K562 (cell line): ENCODE measurements around the gene ZNF473. TPM values are rescaled to one million over a fixed set of nuclear protein-coding genes. Genes with fewer than 3 reads are reported as not detected.

Experiments
- BMI1 ChIP-seq: fragments of 150-350 bp; IDR thresholded peaks from 2 replicates; pipeline ENCODE4 v1.6.1; 2014; ENCODE audit warnings: low read length
- CREM ChIP-seq: IDR thresholded peaks from 2 replicates; pipeline ENCODE4 v1.6.1; 2014; ENCODE audit warnings: antibody characterized with exemption, low read depth
- CUX1 ChIP-seq: fragments of 200-800 bp; sonication (Bioruptor generic); IDR thresholded peaks from 2 replicates; pipeline ENCODE4 v1.6.1; 2016; ENCODE audit warnings: missing genetic modification characterization, missing compliant biosample characterization
- FOXA3 ChIP-seq, 2 experiments: fragments of 450-650 bp in 1 of 2; sonication (generic) in 1 of 2; formaldehyde crosslinking; IDR thresholded peaks in 1 of 2; conservative IDR thresholded peaks in 1 of 2; 2 replicates each; pipeline versions ENCODE4 v1.4.0 to v1.8.0; 2020 to 2022; ENCODE audit warnings: mild to moderate bottlenecking in 2 of 2, missing genetic modification reagents in 1 of 2
- HDAC8 ChIP-seq: fragments of 450-650 bp; IDR thresholded peaks from 2 replicates; pipeline ENCODE4 v1.6.1; 2016; ENCODE audit warnings: mild to moderate bottlenecking, missing genetic modification characterization, moderate library complexity, missing compliant biosample characterization
- HDGF ChIP-seq: fragments of 450-650 bp; IDR thresholded peaks from 2 replicates; pipeline ENCODE4 v1.6.1; 2016
- ILF3 ChIP-seq: fragments of 450-650 bp; IDR thresholded peaks from 2 replicates; pipeline ENCODE4 v1.6.1; 2018; ENCODE audit warnings: antibody characterized with exemption, mild to moderate bottlenecking, moderate library complexity, borderline replicate concordance
- KDM1A ChIP-seq, 2 experiments: fragments of 450-650 bp; IDR thresholded peaks; 2 replicates each; pipeline ENCODE4 v1.6.1; 2016; ENCODE audit warnings: mild to moderate bottlenecking in 2 of 2
- MEF2A ChIP-seq: IDR thresholded peaks from 2 replicates; pipeline ENCODE4 v1.6.1; 2011; ENCODE audit warnings: low read depth, mild to moderate bottlenecking, low read length, moderate library complexity; ENCODE audit not compliant: control insufficient read depth
- PREB ChIP-seq: sonication (generic); formaldehyde crosslinking; IDR thresholded peaks from 2 replicates; pipeline ENCODE4 v1.8.1; 2023; ENCODE audit warnings: mild to moderate bottlenecking, missing genetic modification reagents
- RBM34 ChIP-seq: fragments of 200-400 bp; formaldehyde crosslinking; IDR thresholded peaks from 2 replicates; pipeline ENCODE4 v1.6.1; 2018; ENCODE audit warnings: low read length, borderline replicate concordance; ENCODE audit not compliant: insufficient read depth
- SRSF7 ChIP-seq: fragments of 200-400 bp; formaldehyde crosslinking; optimal IDR thresholded peaks from 2 replicates; pipeline ENCODE3; 2017; ENCODE audit warnings: mild to moderate bottlenecking, low read depth, low read length
- ZNF24 ChIP-seq: fragments of 450-650 bp; IDR thresholded peaks from 2 replicates; pipeline ENCODE4 v1.6.1; 2016
- ZNF263 ChIP-seq: sonication (generic); formaldehyde crosslinking; IDR thresholded peaks from 2 replicates; pipeline ENCODE4 v1.8.0; 2022; ENCODE audit warnings: mild to moderate bottlenecking, missing genetic modification reagents, borderline replicate concordance
- ZNF584 ChIP-seq: fragments of 200-800 bp; sonication (Bioruptor generic); IDR thresholded peaks from 2 replicates; pipeline ENCODE4 v1.6.1; 2016; ENCODE audit warnings: low read depth, mild to moderate bottlenecking, missing genetic modification characterization, missing compliant biosample characterization
- ZSCAN29 ChIP-seq: fragments of 450-650 bp; IDR thresholded peaks from 2 replicates; pipeline ENCODE4 v1.6.1; 2017
- polyA plus RNA-seq, 8 experiments: library from polyadenylated mRNA; depleted of rRNA in 4 of 8; stranded (reverse) in 5 of 8; unstranded in 3 of 8; fragments of >200 nt; fragmentation: Nextera tagmentation in 2 of 8; fragmentation: Illumina TruSeq in 1 of 8; extraction: Ambion mirVana in 2 of 8; extraction: Trizol in 1 of 8; gene quantifications; 2 replicates each; pipeline versions ENCODE4 v1.2.1 to v1.2.3, GENCODE V29; 2011 to 2014; ENCODE audit warnings: inconsistent platforms in 1 of 8, missing spikeins in 1 of 8
- total RNA-seq, 7 experiments: library from RNA; depleted of rRNA in 6 of 7; stranded (reverse); fragments of >200 nt in 6 of 7; fragmentation: Illumina TruSeq in 2 of 7; extraction: Trizol in 2 of 7; gene quantifications; 2 replicates each; pipeline versions ENCODE4 v1.2.1 to v1.2.3, GENCODE V29; 2011 to 2021; ENCODE audit warnings: low replicate concordance in 1 of 7
- TF ChIP-seq, protein P1 (sequence below): IDR thresholded peaks from 3 replicates; pipeline ENCODE4 v1.6.1; 2011; ENCODE audit warnings: borderline replicate concordance, mild to moderate bottlenecking, moderate library complexity; ENCODE audit not compliant: insufficient read length; ENCODE audit errors: extremely low read depth
- TF ChIP-seq, protein P2 (sequence below): fragments of 250-450 bp; sonication (Bioruptor Pico); IDR thresholded peaks from 2 replicates; pipeline ENCODE4 v1.5.0; 2020; ENCODE audit warnings: mild to moderate bottlenecking

ZNF473 gene
- total and polyA plus RNA-seq, 9 of the 15 experiments (the other 6 are each of a cell fraction or from before 2014, with no cell fraction given) = 8.2 to 34.0 (median 28.5) TPM

GRCh38 chr19:49987159-49987698, 38.6 kb upstream of the ZNF473 start (continued):
- TF ChIP-seq CUX1 (CRISPR knock-in tag) (peak; percentile 96), PREB (CRISPR knock-in tag) (peak; percentile 100), ILF3 (no peak), ZNF24 (peak; percentile 96), CREM (peak; percentile 86), FOXA3 (CRISPR knock-in tag; conservative IDR thresholded peaks at IDR 0.05 in 1 of 2, IDR thresholded peaks at IDR 0.05 in 1 of 2) (peak in 1 of 2 experiments; percentile 96; a peak in 2 of 4 replicates), KDM1A (IDR thresholded peaks at IDR 0.05) (peak; percentile 31 to 78; a peak in 2 of 4 replicates), SRSF7 (no peak), BMI1 (no peak), MEF2A (no peak), ZNF263 (CRISPR knock-in tag) (peak; percentile 98), HDAC8 (tag) (peak; percentile 97), RBM34 (no peak), ZSCAN29 (no peak), HDGF (no peak), ZNF584 (CRISPR knock-in tag) (peak; percentile 99)
- TF ChIP-seq, protein P1, sequence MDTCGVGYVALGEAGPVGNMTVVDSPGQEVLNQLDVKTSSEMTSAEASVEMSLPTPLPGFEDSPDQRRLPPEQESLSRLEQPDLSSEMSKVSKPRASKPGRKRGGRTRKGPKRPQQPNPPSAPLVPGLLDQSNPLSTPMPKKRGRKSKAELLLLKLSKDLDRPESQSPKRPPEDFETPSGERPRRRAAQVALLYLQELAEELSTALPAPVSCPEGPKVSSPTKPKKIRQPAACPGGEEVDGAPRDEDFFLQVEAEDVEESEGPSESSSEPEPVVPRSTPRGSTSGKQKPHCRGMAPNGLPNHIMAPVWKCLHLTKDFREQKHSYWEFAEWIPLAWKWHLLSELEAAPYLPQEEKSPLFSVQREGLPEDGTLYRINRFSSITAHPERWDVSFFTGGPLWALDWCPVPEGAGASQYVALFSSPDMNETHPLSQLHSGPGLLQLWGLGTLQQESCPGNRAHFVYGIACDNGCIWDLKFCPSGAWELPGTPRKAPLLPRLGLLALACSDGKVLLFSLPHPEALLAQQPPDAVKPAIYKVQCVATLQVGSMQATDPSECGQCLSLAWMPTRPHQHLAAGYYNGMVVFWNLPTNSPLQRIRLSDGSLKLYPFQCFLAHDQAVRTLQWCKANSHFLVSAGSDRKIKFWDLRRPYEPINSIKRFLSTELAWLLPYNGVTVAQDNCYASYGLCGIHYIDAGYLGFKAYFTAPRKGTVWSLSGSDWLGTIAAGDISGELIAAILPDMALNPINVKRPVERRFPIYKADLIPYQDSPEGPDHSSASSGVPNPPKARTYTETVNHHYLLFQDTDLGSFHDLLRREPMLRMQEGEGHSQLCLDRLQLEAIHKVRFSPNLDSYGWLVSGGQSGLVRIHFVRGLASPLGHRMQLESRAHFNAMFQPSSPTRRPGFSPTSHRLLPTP = no peak
- TF ChIP-seq, protein P2, sequence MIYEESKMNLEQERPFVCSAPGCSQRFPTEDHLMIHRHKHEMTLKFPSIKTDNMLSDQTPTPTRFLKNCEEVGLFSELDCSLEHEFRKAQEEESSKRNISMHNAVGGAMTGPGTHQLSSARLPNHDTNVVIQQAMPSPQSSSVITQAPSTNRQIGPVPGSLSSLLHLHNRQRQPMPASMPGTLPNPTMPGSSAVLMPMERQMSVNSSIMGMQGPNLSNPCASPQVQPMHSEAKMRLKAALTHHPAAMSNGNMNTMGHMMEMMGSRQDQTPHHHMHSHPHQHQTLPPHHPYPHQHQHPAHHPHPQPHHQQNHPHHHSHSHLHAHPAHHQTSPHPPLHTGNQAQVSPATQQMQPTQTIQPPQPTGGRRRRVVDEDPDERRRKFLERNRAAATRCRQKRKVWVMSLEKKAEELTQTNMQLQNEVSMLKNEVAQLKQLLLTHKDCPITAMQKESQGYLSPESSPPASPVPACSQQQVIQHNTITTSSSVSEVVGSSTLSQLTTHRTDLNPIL (CRISPR knock-in tag) = peak; percentile 88
